ENCODE data around the gene XDH. TPM values are rescaled to one million over a fixed set of nuclear protein-coding genes. Genes with fewer than 3 reads are reported as not detected.

XDH gene
- total RNA-seq, 2 donors from 2014 or later, result not detected

DNA sequence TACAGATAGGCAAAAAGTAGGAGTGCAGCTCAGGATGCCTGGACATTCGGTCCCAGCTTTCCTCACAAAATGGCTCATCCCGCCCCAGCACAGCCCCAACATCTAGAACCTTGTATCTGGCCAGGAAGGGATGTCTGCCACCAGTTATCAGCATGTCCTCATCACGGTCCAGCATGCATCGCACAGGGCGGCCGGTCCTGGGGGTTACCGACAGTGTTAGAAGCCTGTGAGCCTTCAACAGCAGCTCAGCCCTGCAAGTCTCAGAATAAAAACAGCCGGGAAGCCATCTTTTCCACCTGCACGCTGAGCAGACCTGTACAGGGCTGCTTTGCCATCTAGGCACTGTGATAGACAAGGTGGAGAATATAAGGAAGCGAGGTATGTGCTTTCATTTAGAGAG is 49.2 kb downstream of the XDH start:
- no peaks in the 10 kb centered on the region for H3K9me3 ChIP-seq
- no peaks in the 10 kb centered on the region for H3K36me3 ChIP-seq
- H3K4me3 ChIP-seq, result no peak overlapping the region
- no peaks in the 10 kb centered on the region for H3K4me1 ChIP-seq
- no peaks in the 10 kb centered on the region for H3K27me3 ChIP-seq
- no peak overlapping the region for H3K27ac ChIP-seq
- DNase-seq (ENCODE audit: low spot score), result no peak
- TF ChIP-seq, protein P1, sequence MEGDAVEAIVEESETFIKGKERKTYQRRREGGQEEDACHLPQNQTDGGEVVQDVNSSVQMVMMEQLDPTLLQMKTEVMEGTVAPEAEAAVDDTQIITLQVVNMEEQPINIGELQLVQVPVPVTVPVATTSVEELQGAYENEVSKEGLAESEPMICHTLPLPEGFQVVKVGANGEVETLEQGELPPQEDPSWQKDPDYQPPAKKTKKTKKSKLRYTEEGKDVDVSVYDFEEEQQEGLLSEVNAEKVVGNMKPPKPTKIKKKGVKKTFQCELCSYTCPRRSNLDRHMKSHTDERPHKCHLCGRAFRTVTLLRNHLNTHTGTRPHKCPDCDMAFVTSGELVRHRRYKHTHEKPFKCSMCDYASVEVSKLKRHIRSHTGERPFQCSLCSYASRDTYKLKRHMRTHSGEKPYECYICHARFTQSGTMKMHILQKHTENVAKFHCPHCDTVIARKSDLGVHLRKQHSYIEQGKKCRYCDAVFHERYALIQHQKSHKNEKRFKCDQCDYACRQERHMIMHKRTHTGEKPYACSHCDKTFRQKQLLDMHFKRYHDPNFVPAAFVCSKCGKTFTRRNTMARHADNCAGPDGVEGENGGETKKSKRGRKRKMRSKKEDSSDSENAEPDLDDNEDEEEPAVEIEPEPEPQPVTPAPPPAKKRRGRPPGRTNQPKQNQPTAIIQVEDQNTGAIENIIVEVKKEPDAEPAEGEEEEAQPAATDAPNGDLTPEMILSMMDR (IDR thresholded peaks at IDR 0.05), result no peak

- H3K27ac ChIP-seq, result no peak overlapping the region
- TF ChIP-seq, protein P1 (IDR thresholded peaks at IDR 0.05), result no peak
- no peaks in the 10 kb centered on the region for H3K4me1 ChIP-seq
- H3K27me3 ChIP-seq, result no peaks in the 10 kb centered on the region
- H3K4me3 ChIP-seq, result no peak overlapping the region
- no peak for DNase-seq (ENCODE audit: low spot score)
- H3K36me3 ChIP-seq, result no peaks in the 10 kb centered on the region
- no peaks in the 10 kb centered on the region for H3K9me3 ChIP-seq
Observed at GRCh38 chr2:31363956-31364750, 50.4 kb downstream of the XDH start.

GRCh38 chr2:31362581-31362980 is 52.0 kb downstream of the XDH start:
- Histone ChIP-seq H3K27ac (no peak overlapping the region), H3K27me3 (no peaks in the 10 kb centered on the region), H3K4me1 (no peaks in the 10 kb centered on the region), H3K36me3 (no peaks in the 10 kb centered on the region), H3K9me3 (no peaks in the 10 kb centered on the region), H3K4me3 (no peak overlapping the region)
- no peak for DNase-seq (ENCODE audit: low spot score)
- TF ChIP-seq, protein P1 (IDR thresholded peaks at IDR 0.05), result no peak

GRCh38 chr2:31359229-31359628 is 55.3 kb downstream of the XDH start:
- Histone ChIP-seq H3K27me3 (no peaks in the 10 kb centered on the region), H3K27ac (no peak overlapping the region), H3K9me3 (no peaks in the 10 kb centered on the region), H3K4me1 (no peaks in the 10 kb centered on the region), H3K4me3 (no peak overlapping the region), H3K36me3 (no peaks in the 10 kb centered on the region)
- TF ChIP-seq, protein P1 (IDR thresholded peaks at IDR 0.05), result no peak
- DNase-seq (ENCODE audit: low spot score), result no peak

DNA sequence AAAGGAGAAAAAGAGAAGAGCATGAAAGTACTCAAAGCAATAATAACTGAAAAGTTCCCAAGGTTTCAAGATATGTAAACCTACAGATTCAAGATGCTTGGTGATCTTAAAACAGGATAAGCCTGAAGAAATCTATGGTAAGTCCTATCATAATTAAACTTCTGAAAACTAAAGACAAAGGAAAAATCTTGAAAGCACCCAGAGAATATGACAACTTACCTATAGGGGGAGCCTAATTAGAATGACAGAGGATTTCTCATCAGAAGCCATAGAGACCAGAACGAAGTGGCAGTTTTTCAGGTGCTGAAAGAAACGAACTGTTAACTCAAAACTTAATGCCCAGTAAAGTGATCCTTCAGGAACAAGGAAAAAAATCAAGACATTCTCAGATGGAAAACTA is 59.7 kb downstream of the XDH start:
- TF ChIP-seq, protein P1 (IDR thresholded peaks at IDR 0.05), result no peak
- Histone ChIP-seq H3K36me3 (no peaks in the 10 kb centered on the region), H3K4me3 (no peak overlapping the region), H3K27ac (no peak overlapping the region), H3K27me3 (no peaks in the 10 kb centered on the region), H3K4me1 (no peaks in the 10 kb centered on the region), H3K9me3 (peaks cover 0 to 4% of the 10 kb centered on the region in 2 donors)
- DNase-seq (ENCODE audit: low spot score), result no peak

- no peak for DNase-seq (ENCODE audit: low spot score)
- Histone ChIP-seq H3K9me3 (peaks cover 0 to 4% of the 10 kb centered on the region in 2 donors), H3K36me3 (no peaks in the 10 kb centered on the region), H3K27ac (no peak overlapping the region), H3K4me1 (no peaks in the 10 kb centered on the region), H3K27me3 (no peaks in the 10 kb centered on the region), H3K4me3 (no peak overlapping the region)
- TF ChIP-seq, protein P1 (IDR thresholded peaks at IDR 0.05), result no peak
Observed at GRCh38 chr2:31353179-31353578, 61.4 kb downstream of the XDH start.
